OCI-LY7 (cell line): ENCODE measurements around the gene RNU6-9. TPM values are rescaled to one million over a fixed set of nuclear protein-coding genes. Genes with fewer than 3 reads are reported as not detected.

Experiments
- Bru-seq: library from RNA; stranded (reverse); fragments of 400-500 nt; gene quantifications from one replicate; lab custom pipeline; 2021; lab: Mats Ljungman, UMichigan
- BruChase-seq, 2 experiments: library from RNA; stranded (reverse); fragments of 400-500 nt; gene quantifications; one replicate each; lab custom pipeline; 2021; lab: Mats Ljungman, UMichigan
- BruUV-seq: library from RNA; stranded (reverse); fragments of 400-500 nt; replicated peaks from 2 replicates; lab custom pipeline; 2021; lab: Mats Ljungman, UMichigan
- CTCF ChIA-PET: fragments of 300-600 bp; sonication (Branson Sonifier 250); formaldehyde crosslinking; loops from one replicate; lab custom pipeline; 2022; ENCODE audit warnings: antibody characterized with exemption; ENCODE audit not compliant: unreplicated experiment; lab: Charles Lee
- POLR2A ChIA-PET: fragments of 300-600 bp; sonication (Branson Sonifier 250); formaldehyde crosslinking; loops from one replicate; lab custom pipeline; 2022; ENCODE audit warnings: antibody characterized with exemption; lab: Charles Lee
- DNase-seq: peaks from one replicate; pipeline ENCODE4 v3.0.0-alpha.2; 2015; ENCODE audit warnings: low spot score
- H2AFZ ChIP-seq: fragments of 200-600 bp; sonication (generic), shearing (Covaris generic); 2 replicates; pipeline ENCODE4 v1.6.1; 2014; ENCODE audit warnings: mild to moderate bottlenecking, antibody characterized with exemption, low read length, moderate library complexity
- H3K27ac ChIP-seq: fragments of 200-600 bp; sonication (generic); 2 replicates; pipeline ENCODE4 v1.5.1; 2014; ENCODE audit warnings: mixed run types, low read depth, mild to moderate bottlenecking, moderate library complexity, low read length, inconsistent platforms; ENCODE audit not compliant: poor library complexity, severe bottlenecking
- H3K36me3 ChIP-seq: fragments of 200-600 bp; sonication (generic); 2 replicates; pipeline ENCODE4 v1.6.1; 2014; ENCODE audit warnings: mild to moderate bottlenecking, antibody characterized with exemption, low read length, moderate library complexity, mixed read lengths; ENCODE audit not compliant: insufficient read depth
- H3K4me1 ChIP-seq: fragments of 200-600 bp; sonication (generic); 2 replicates; pipeline ENCODE4 v1.5.1; 2014; ENCODE audit warnings: mild to moderate bottlenecking, low read length; ENCODE audit not compliant: insufficient read depth, poor library complexity, severe bottlenecking
- H3K4me2 ChIP-seq: fragments of 200-600 bp; sonication (generic); 2 replicates; pipeline ENCODE4 v1.6.1; 2014; ENCODE audit warnings: mild to moderate bottlenecking, low read length
- H3K4me3 ChIP-seq: fragments of 200-600 bp; sonication (generic); 2 replicates; pipeline ENCODE4 v1.5.1; 2014; ENCODE audit warnings: mild to moderate bottlenecking, low read depth, low read length; ENCODE audit not compliant: poor library complexity, severe bottlenecking
- H3K79me2 ChIP-seq: fragments of 200-600 bp; sonication (generic); 2 replicates; pipeline ENCODE4 v1.6.1; 2016; ENCODE audit warnings: low read depth, mild to moderate bottlenecking, low read length, moderate library complexity, mixed read lengths; ENCODE audit not compliant: insufficient read depth
- H3K9me2 ChIP-seq: fragments of 200-600 bp; sonication (generic); 2 replicates; pipeline ENCODE4 v1.6.1; 2016; ENCODE audit warnings: mild to moderate bottlenecking, low read length, mixed read lengths; ENCODE audit not compliant: insufficient read depth
- H3K9me3 ChIP-seq: fragments of 200-600 bp; sonication (generic); 2 replicates; pipeline ENCODE4 v1.6.1; 2014; ENCODE audit warnings: mild to moderate bottlenecking, mixed run types, low read length, mixed read lengths
- H4K20me1 ChIP-seq: fragments of 200-600 bp; sonication (generic); 2 replicates; pipeline ENCODE4 v1.6.1; 2014; ENCODE audit warnings: mild to moderate bottlenecking, antibody characterized with exemption, low read length, moderate library complexity, mixed read lengths; ENCODE audit not compliant: insufficient read depth
- EZH2phosphoT487 ChIP-seq: fragments of 200-600 bp; sonication (generic); IDR thresholded peaks from 2 replicates; pipeline ENCODE4 v1.6.1; 2018; ENCODE audit warnings: low read depth, borderline replicate concordance, mild to moderate bottlenecking, mixed run types, antibody characterized with exemption, low read length, moderate library complexity, mixed read lengths
- intact Hi-C: fragments of 100-400 bp; cut with micrococcal nuclease; formaldehyde crosslinking; loops from one replicate; pipeline ENCODE4 v1.10.0; 2022; ENCODE audit not compliant: unreplicated experiment
- long read RNA-seq: library from polyadenylated mRNA; stranded (forward); transcript quantifications from one replicate; pipeline ENCODE4 v2.0.0, GENCODE V29; 2022
- total RNA-seq, 2 experiments: library from RNA; depleted of rRNA in 1 of 2; stranded (reverse); fragments of >200 nt in 1 of 2; shearing (Covaris generic) in 1 of 2; gene quantifications; 2 replicates each; pipeline ENCODE4 v1.2.3, GENCODE V29; 2014 to 2022
- TF ChIP-seq, protein P1 (sequence below): fragments of 200-600 bp; sonication (generic); conservative IDR thresholded peaks from 2 replicates; pipeline ENCODE4 v1.5.1; 2014; ENCODE audit warnings: mild to moderate bottlenecking, antibody characterized with exemption, low read length, moderate library complexity, mixed read lengths

RNU6-9 gene
- total RNA-seq (2014; rRNA removed; shearing (Covaris generic)) (not detected in 2 replicates), total RNA-seq (2022) (not detected in 2 replicates), Bru-seq, nascent RNA (percentile 30 among the genes with signal in this experiment), BruChase-seq, experiment 1, labeled RNA remaining after a 6-hour chase (percentile 37 among the genes with signal in this experiment), BruChase-seq, experiment 2, labeled RNA remaining after a 2-hour chase (not detected)
- long read RNA-seq, partial matches to known transcripts: 0 of 3 reads
- long read RNA-seq, other reads (novel, unspliced or antisense): 0 of 3 reads

DNA sequence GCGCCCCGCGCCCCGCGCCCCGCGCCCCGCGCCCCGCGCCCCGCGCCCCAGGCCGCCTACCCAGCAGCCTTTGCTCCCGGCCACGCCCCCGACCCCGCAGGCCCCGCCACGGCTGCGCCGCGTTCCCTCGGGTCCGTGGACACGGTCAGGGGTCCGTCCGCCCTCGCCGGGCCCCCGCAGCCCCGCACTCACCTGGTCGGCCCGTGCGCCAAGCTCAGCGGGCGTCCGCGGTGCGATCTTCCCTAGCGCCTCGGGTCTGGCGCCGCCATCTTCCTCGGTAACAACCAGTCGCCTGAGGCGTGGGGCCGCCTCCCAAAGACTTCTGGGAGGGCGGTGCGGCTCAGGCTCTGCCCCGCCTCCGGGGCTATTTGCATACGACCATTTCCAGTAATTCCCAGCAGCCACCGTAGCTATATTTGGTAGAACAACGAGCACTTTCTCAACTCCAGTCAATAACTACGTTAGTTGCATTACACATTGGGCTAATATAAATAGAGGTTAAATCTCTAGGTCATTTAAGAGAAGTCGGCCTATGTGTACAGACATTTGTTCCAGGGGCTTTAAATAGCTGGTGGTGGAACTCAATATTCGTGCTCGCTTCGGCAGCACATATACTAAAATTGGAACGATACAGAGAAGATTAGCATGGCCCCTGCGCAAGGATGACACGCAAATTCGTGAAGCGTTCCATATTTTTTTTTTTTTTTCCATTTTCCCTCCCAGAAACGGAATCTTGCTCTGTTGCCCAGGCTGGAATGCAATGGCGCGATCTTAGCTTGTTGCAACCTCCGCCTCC, at the start of gene RNU6-9, which contains the start of gene MED16:
Gene RNU6-9 (plus strand): TSS at position 591 of the 796 bp plus-strand sequence.
Gene MED16 (minus strand): TSS at position 294 of the 796 bp plus-strand sequence. CDS start 2,056 bp downstream, outside the sequence.
- DNase-seq: peak; percentile 97
- BruUV-seq: no TSS peak
- ChIA-PET CTCF (interaction anchor here (0.5 to 0.6 kb wide), 2 partner anchors 37 to 86 kb away, joined by 3 read pairs; no protein-coding TSS in a partner anchor), POLR2A (interaction anchor here (1.1 to 1.5 kb wide), 3 partner anchors 10 to 14 kb away, joined by 3 read pairs; no protein-coding TSS in a partner anchor)
- no peak for TF ChIP-seq EZH2phosphoT487
- TF ChIP-seq, protein P1, sequence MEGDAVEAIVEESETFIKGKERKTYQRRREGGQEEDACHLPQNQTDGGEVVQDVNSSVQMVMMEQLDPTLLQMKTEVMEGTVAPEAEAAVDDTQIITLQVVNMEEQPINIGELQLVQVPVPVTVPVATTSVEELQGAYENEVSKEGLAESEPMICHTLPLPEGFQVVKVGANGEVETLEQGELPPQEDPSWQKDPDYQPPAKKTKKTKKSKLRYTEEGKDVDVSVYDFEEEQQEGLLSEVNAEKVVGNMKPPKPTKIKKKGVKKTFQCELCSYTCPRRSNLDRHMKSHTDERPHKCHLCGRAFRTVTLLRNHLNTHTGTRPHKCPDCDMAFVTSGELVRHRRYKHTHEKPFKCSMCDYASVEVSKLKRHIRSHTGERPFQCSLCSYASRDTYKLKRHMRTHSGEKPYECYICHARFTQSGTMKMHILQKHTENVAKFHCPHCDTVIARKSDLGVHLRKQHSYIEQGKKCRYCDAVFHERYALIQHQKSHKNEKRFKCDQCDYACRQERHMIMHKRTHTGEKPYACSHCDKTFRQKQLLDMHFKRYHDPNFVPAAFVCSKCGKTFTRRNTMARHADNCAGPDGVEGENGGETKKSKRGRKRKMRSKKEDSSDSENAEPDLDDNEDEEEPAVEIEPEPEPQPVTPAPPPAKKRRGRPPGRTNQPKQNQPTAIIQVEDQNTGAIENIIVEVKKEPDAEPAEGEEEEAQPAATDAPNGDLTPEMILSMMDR: no peak
- Histone ChIP-seq H4K20me1 (no peaks in the 10 kb centered on the region), H3K4me3 (peak within 1 kb of the TSS; percentile 91), H3K9me3 (no peaks in the 10 kb centered on the region), H3K79me2 (0 out of 2 replicates have a peak, but pooled peaks cover 5% of the 10 kb centered on the region), H3K27ac (peak within 1 kb of the TSS; percentile 43), H3K9me2 (no peaks in the 10 kb centered on the region), H2AFZ (peak within 1 kb of the TSS; percentile 84; the same call in 1 of the 2 replicates), H3K36me3 (peaks cover 5% of the 10 kb centered on the region; the same call in 1 of the 2 replicates), H3K4me2 (peak within 1 kb of the TSS; percentile 62), H3K4me1 (peaks cover 5% of the 10 kb centered on the region)
- intact Hi-C loops: loop anchor here (1.0 to 2.0 kb wide), 3 partner anchors 14 to 31 kb away; no protein-coding TSS in a partner anchor

DNA sequence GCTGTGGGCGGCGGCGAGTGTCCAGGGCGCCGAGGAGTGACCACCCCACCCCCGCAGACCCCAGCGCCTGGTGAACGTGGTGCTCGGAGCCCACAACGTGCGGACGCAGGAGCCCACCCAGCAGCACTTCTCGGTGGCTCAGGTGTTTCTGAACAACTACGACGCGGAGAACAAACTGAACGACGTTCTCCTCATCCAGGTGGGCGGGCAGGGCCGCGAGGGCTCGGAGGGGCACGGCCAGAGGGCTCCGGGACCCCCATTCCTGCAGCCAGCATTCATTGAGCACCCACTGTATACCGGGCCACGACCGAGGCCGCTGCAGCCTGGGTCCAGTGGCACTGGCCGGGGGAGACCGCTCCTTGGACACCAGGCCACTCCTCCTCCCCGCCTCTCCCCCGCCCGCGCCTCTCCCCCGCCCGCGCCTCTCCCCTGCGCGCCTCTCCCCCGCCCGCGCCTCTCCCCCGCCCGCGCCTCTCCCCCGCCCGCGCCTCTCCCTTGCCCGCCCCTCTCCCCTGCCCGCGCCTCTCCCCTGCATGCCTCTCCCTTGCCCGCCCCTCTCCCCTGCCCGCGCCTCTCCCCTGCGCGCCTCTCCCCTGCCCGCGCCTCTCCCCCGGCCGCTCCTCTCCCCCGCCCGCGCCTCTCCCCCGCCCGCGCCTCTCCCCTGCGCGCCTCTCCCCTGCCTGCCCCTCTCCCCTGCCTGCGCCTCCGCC, 49.3 kb upstream of the RNU6-9 start:
- TF ChIP-seq EZH2phosphoT487: no peak
- TF ChIP-seq, protein P1: no peak
- no peak overlapping the region for H3K27ac ChIP-seq
- H3K79me2 ChIP-seq: no peaks in the 10 kb centered on the region
- H3K9me2 ChIP-seq: no peaks in the 10 kb centered on the region
- H3K4me1 ChIP-seq: peaks cover 13% of the 10 kb centered on the region
- H3K36me3 ChIP-seq: no peaks in the 10 kb centered on the region
- CTCF ChIA-PET: no interaction called here
- no peaks in the 10 kb centered on the region for H3K9me3 ChIP-seq
- H2AFZ ChIP-seq: no peak overlapping the region
- no peak overlapping the region for H3K4me3 ChIP-seq
- BruUV-seq: no TSS peak
- intact Hi-C loops: no loop called here
- no peak for DNase-seq
- H3K4me2 ChIP-seq: no peak overlapping the region
- H4K20me1 ChIP-seq: no peaks in the 10 kb centered on the region
- POLR2A ChIA-PET: no interaction called here
